ENCODE data around the gene RYR2.
"Not testable (repeated sequence)": the region's sequence is repeated elsewhere in the genome, so short reads cannot be mapped to it uniquely, and the experiment has no call there.

The RYR2 gene

DNA sequence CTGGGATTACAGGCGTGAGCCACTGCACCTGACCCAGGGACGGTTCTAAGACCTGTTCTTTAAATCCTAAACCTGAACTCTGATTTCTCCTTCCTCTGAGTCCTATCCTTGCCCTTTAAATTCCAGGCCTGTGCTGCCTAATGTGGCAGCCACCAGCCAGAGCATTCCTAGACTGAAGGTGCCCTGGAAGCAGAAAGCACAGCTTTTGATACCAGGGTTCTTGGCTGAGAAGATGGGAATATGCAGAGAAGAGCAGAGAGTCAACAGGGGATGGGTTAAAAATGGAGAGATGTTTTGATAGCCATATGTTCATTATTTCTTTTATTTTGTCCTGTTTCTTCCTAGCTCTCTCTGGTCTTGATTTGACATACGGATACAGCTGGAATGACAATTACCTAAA, 49.7 kb downstream of the RYR2 start:
- no peak for DNase-seq

DNA sequence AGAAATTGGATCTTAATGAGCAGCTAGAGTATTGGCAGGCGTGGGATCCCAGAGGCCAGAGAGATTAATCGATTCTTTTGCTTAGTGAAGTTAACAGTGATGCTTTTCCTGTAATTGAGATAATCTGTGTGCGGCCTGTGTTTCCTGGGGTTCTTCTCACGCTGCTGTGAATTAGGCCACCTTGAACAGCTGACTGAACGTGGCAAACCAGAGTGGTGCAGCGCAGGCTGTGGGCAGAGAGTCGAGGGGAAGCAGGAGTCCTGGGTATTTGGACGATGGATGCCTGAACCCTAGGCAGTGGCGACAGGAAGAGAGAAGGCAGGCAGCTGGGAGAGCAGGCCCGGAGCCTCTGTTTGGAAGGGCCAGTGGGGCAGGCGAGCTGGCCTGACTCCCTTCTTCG, 51.7 kb downstream of the RYR2 start:
- DNase-seq = no peak

DNA sequence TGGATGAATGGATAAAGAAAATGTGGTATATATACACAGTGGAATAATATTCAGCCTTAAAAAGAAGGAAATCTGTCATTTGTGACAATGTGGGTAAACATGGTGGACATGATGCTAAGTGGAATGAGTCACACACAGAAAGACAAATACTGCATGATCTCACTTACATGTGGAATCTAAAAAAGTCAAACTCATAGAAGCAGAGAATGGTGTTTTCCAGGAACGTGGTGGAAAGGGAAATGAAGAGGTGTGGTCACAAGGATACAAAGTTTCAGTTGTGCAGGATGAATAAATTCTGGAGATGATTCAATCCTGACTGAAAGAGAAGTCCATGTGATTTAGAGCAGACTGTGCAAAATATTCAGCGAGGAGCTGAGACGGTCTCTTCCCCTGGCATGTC, 56.6 kb downstream of the RYR2 start:
- DNase-seq = no peak

DNA sequence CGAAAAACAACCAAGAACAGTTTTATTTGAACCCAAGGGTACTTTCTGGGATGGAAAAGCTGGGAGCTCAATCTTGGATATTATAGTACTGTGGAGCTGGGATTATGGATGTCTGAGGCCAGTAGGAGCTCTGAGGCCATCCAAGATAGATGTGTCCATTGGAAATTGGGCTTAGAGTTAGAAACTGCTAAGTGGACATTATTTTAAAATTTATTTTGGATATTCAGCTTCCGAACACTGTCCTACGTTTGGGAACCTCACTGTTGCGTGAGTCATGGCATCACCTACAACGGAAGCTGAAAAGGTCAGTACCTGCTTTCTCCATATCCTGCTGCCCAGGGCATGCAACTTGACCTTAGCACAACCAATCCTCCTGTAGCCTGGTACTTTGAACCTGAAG, 61.0 kb downstream of the RYR2 start:
- DNase-seq = no peak

DNA sequence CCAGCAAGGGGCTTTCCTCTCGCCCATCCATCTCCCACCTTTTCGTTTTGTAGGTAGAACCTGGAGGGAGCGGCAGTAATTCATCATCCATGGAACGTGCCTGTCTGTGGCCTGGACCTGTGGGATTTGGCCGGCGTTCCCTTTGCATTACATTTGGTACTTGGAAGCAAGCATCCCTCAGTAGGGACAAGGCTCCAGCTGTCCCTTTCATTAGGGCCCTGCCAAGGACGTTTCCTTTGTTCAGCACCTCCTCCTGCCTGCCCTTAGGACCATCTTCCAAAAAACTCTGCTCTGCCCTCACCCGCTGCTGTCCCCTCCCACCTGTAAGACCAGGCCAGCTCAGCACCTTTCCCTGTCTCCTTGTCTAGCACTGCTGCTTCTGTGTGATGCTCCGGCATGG, 62.1 kb downstream of the RYR2 start:
- DNase-seq = no peak

DNA sequence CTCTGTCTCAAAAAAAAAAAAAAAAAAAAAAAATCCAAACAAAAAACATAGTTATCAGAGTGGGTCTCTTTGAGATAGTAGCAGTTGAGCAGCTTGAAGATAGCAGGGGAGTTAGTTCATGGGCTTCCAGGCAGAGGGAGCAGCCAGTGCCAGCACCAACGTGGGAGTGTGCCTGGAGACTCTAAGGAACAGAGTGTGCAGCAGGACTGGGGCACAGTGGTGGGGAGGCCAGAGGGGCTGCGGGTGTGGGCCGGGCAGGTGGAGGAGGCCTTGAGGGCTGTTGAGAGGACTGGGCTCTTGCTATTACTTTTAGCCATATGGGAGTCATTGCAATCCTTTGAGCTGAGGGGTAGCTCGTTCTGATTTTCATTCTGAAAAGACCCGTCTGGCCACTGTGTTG, 63.8 kb downstream of the RYR2 start:
- no peak for DNase-seq

DNA sequence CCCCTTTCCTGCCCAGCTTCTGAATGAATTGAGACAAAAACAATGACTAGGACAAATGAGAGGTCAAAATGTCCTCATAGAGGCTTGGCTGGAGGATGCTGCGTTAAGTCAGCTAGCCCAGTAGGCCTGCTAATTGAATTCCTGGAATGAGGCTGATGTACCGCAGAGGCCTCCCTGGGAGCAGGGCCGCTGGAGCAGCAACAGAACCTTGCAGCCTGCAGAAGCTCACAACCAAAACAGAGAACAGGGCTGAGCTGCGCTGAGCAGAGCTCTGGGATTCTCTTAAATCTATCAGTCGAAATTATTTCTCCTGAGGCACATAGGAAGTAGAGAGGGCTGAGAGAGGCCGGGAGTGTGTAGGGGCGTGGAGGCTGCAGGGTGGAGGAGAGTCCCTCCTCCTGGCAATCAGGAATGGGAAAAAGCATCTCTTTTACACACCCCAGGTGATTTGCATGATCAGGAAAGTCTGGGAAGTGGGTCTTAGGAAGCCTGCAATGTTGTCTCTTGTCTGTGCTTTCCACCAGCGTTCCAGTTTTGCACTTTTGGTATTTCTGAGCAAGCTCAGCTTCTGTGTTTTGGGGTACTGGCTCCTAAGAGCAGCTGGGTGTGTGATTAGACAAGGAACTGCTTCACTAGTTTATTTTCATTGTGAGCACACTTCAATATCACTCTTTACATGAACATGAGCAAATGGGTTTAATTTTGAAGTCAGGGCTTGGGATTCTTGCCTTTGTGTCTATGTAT, 66.5 kb downstream of the RYR2 start:
- no peak for DNase-seq

DNA sequence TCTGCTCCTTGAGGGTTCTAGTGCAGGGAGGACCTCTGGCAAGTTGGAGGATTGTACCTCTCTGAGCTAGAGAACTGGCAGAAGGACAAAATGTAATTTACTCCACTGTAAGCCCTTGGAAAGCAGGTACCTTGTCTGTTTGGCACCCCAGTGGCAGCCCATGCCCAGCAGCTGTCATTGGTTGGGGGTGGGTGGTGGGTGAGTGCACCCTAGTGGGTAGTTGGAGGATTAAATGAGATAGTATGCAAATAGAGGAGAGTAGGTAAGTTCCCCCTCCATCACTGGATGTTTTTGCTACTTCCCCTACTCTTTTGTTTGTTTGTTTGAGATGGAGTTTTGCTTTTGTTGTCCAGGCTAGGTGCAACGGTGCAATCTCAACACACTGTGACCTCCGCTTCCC, 69.8 kb downstream of the RYR2 start:
- DNase-seq = no peak

DNA sequence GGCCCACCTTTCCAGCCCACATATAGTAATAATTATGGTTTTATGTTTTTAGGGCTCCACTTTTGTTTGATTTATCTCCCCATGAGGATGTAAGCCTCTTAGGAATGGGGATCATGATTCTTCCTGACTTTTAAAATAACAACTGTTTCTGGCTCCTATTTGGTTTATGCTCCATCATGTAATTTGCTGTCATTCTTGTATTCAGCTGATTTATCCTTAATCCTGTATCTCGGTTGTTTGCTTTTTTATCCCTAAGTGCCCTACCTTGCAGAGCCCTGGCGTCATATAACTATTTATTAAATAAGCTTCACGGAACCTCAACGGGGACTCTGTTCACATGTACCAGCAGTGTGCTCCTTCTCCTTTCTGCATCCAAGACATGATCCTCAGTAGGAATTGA, 70.7 kb downstream of the RYR2 start:
- no peak for DNase-seq

DNA sequence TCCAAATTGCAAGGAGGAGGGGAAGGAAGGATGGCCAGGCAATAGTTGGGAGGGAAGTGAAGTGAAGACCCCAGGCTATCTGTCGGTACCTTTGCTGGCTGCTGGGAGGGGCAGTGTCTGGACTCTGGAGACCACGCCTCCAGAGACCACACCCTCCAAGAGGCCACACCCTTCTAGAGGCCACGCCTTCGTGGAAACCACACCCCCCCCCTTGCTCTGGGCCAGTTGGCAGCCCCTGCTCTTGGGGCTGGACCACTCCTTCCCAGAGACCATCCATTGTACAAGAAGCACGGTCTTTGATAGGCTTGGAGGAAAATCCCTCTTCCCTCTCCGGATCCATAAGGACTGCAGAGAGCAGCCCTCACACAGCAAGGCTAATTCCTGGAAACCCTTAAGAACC, 73.1 kb downstream of the RYR2 start:
- no peak for DNase-seq

DNA sequence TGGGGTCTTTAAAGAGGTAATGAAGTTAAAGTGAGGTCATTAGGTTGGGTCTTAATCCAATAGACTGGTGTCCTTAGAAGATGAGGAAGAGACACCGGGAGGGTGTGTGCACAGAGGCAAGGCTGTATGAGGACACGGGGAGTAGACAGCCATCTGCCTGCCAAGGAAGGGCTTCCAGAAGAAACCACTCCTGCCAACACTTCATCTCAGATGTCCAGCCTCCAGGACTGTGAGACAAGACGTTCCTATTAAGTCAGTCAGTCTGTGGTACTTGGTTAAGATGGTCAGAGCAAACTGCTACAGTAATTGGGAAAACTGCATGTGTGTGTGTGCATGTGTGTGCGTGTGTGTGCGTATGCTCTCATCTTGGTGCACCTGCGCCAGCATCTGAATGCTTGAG, 77.1 kb downstream of the RYR2 start:
- no peak for DNase-seq

DNA sequence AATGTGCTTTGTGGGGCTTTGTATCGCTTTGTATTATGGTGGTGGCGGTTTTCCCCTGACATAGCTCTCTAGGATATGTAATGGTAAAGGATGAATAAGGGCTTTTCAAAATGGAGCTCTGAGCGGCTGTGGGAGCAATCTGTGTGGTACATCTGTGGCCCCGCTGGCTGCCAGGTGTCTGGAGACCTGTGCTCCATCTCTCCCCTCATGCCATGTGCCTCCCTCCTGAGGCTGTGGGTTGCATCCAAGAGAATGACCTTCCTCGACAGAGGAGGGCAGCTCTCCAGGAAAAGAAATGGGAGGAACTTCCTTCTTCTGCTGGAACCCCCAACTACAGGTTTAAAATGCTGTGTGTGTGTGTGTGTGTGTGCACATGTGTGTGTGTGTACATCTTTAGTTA, 78.7 kb downstream of the RYR2 start:
- DNase-seq = no peak

DNA sequence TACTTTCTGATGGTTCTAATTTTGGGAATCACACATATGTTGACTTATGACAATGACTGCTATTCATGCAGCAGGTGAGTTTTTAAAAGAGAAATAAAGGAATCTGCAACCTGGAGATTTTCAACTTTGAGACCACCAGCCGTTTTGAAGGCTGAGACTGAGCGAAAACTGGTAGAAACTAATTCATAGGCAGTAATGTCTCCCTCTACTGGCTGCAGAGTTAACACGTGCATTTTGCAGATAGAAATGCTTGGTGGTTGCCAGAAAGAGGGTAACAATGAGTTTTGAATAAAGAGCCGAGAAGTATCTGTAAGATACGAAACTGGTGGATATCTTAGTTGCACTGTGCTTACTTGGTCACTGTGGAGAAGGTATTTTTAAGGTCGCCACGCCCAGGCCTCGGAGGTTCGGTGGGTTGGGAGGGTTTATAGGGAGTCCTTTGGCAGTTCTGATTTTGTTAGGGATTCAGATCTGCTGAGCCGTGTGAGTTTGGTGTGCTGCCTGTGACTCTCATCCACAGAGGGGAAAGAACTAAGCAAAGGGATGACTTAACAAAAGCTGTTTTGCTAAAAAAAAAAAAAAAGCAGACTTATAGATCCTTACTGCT, 83.0 kb downstream of the RYR2 start:
- DNase-seq = no peak

DNA sequence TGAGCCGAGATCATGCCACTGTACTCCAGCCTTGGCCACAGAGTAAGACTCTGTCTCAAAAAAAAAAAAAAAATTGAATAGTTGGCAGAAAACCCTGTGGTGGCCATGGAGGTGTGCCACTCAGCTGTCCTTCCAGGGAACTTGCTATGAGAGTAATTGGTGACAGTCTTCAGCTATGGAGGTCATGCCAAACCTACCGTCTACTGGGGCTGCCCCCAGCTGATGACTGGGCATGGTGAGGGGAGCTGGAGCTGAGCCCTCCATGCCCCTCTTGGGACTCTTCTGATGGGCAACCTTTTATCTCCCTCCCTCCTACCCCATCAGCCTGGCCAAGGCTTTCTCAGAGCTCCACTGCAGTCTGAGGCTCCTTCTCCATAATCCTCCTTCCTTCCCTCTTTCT, 84.2 kb downstream of the RYR2 start:
- no peak for DNase-seq

DNA sequence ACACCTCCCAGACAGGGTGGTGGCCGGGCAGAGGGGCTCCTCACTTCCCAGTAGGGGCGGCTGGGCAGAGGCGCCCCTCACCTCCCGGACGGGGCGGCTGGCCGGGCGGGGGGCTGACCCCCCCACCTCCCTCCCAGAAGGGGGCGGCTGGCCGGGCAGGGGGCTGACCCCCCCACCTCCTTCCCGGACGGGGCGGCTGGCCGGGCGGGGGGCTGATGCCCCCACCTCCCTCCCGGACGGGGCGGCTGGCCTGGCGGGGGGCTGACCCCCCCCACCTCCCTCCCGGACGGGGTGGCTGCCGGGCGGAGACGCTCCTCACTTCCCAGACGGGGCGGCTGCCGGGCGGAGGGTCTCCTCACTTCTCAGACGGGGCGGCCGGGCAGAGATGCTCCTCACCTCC, 85.3 kb downstream of the RYR2 start:
- DNase-seq = not testable (repeated sequence)

DNA sequence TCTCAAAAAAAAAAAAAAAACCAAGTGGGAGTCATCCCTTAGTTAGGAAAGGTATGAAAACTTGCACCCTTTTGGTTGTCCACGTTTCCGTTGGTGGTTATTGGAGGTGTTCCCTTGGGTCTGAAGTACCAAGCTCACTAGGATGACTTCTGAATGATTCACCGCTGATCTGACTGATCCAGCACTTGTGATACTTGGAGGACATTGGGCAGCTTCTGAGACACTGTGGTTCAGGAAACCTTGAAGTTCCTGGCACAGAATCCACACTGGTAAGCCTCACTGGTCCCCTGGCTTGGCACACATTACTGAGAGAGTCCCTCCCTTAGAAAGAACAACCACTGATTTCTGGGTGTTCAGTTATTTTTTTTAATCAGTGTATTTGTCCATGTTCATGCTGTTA, 91.9 kb downstream of the RYR2 start:
- no peak for DNase-seq

DNA sequence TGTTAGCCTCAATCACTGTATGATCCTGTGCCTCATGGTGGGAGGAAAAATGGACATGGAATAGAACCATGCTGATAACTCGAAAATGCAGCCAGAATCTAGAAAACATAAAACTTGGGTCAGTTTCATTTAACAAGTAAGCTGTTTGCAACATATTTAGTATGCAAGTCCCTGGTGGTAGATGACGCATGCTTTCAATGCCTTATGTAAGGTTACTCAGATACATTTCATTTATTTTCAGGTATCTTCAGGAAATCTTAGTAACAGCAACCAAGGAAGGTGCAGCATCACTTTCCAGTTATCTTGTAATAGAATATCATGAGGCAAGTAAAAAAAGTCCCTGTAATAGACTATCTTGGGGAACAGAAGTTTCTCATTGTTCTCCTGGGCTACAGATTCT, 92.9 kb downstream of the RYR2 start:
- no peak for DNase-seq

DNA sequence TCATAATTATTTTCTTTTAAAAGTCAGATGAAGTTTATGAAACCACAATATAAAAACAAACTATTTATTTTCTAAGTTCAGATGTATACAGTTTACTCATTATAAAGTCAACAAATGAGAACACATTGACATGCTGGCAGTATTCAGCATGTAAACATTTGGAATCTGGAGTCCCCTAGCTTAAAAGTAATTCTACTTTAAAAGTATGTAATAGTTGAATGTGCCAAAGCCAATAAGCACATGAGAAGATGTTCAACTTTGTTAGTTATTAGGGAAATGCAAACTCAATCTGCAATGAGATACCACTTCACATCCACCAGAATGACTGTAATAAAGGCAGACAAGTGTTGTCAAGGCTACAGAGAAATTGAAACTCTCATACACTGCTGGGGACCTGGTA, 96.6 kb downstream of the RYR2 start:
- DNase-seq = no peak

DNA sequence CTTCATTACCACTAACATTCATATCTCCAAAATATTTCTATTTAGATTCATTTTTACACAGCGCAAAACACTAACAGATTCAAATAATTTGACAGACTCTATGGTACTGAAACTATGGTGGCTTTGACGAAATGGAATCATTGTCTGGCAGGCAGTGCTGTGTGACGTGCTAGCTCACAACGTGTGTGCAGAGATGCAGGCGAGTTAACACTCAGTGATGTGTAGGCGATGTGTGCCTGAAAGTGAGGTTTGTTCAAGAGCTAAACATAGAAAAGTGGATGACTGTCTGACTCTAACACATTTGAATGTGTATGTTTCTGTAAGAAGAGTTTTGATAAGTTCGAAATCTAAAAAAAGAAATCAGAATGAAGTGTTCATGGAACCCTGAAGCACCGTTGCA, 97.7 kb downstream of the RYR2 start:
- DNase-seq = no peak

DNA sequence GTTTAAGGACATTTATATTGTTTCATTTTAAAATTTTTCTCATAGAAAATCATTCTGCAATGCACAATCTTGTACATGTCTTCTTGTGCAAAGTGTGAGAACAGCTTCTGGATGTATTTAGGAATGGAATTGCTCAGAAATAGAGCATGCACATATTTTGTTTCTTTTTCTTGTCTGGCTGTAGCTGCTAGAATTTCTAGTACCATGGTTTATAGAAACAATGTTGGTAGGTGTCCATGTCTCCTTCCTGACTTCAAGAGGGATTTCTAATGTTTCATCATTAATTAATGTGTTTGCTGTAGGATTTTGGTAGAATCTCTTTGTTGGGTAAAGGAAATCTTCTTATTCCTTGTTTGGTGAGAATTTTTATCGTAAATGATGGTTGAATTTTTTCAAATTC, 99.0 kb downstream of the RYR2 start:
- no peak for DNase-seq

DNA sequence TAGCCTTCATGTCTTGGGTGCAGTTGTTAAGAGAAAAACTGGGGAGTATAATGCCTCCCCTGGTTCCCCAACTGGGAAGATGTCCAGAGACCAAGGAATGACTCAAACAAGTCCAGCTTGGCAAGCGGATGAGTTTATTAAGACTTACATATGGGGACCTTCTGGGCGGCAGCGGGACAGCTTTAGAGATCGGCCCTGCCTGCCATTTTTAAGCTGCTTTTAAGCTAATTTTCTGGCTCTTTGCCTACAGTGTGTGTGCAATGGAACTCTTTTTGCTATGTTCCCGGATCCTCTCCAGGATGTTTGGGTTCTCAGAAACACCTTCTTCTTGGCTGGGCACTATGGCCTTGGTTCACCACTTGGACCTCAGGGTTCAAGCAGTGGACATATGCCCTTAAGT, 99.5 kb downstream of the RYR2 start:
- DNase-seq = no peak

DNA sequence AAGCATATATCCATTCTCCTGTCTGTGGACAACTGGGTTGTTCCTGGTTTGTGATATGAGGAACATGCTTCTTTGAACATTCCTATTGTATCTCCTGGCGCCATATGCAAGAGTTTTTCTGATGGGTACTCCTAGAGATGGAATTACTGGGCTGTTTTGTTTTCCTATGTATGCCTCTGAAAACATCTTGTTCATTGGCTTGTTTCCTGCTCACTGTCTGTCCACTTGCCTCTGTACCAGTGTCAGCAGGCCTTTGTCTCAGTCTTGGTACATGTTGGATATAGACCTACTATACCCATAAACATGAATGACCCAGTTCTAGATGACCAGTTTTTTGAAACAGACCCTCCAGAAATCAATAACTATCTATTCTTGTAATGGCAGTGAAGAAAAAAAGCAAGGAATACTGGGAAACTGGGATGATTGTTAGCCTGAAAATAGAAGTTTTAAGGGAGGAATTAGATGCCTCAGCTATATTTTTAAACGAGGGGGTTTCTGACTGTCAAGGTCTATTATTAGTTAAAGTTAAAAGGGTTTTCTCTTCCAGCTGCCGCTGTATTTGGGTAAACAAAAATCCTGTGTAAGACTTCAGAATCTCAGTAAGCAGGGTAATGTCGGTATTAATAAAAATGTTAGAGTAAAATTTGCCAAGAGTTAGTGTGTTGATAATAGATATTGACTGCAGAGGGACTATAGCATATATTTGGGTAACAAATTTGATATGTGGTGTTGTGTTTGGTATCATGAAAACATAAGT, 103.6 kb downstream of the RYR2 start:
- DNase-seq = no peak

DNA sequence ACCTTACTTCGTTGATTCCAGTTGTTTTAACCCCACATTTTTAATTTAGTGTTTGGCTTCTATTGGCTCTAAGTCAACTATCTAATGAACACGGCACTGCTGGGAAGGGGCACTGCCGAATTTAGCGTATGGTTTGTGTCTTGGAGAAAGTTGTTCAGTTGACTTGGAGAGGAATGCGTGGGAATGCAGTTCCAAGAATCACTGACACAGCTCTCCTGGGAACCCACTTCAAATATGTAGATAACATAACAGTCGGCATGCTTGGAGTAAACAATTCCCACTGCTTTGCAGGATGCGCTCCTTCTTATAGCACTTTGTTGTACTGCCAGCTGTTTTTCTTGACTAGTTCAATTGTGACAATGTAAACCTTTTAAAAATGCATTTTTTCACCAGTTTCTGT, 104.3 kb downstream of the RYR2 start:
- DNase-seq = no peak

DNA sequence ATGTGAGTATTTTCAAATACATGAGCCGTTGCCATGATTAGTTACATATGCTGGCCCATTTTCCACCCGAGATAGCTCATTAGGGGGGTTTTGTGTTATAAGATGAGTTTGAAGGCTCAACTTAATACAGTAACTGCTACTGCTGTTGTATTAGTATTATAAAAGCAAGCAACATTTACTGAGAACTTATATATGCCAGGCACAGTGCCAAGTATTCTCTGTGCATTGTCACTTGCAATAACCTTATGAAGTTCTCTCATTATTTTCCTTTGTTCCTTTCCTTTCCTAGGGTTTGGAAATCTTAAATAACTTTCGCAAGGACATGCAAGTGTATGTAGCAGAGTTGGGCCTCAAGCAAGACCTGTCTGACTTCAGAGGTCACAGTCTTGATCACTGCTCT, 107.9 kb downstream of the RYR2 start:
- DNase-seq = no peak

DNA sequence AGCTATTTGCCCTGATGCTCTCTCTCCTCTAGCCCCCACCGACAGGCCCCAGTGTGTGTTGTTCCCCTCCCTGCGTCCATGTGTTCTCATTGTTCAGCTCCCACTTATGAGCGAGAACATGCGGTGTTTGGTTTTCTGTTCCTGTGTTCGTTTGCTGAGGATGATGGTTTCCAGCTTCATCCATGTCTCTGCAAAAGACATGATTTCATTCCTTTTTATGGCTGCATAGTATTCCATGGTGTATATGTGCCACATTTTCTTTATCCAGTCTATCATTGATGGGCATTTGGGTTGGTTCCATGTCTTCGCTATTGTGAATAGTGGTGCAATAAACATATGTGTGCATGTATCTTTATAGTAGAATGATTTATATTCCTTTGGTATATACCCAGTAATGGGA, 110.0 kb downstream of the RYR2 start:
- DNase-seq = not testable (repeated sequence)

Data from NCI-H1092 treated with DMSO at 0.1 percent for 48 hours (cell line).